ENCODE data around the gene RBM19. TPM values are rescaled to one million over a fixed set of nuclear protein-coding genes. Genes with fewer than 3 reads are reported as not detected.

Gene RBM19
- total and polyA plus RNA-seq, 2 donors (not counting 3 experiments of a cell fraction or from before 2014, with no cell fraction given): 13.2 to 34.4 TPM

GRCh38 chr12:113782873-113783272 lies 183.3 kb downstream of the RBM19 start:
- Histone ChIP-seq H3K27me3 (ENCODE audit: control insufficient read depth in 2 of 2, insufficient read depth in 2 of 2, low read length in 2 of 2) (peaks cover 3% of the 10 kb centered on the region in 2 experiments), H3K79me2 (ENCODE audit: control insufficient read depth, insufficient read depth, low read length) (no peaks in the 10 kb centered on the region), H3K4me1 (ENCODE audit: control insufficient read depth, extremely low read depth, insufficient read depth, low read length) (no peaks in the 10 kb centered on the region), H3K9me1 (replicated peaks; ENCODE audit: control insufficient read depth, extremely low read depth, insufficient read depth, low read length) (no peaks in the 10 kb centered on the region), H4K20me1 (replicated peaks; ENCODE audit: control insufficient read depth, extremely low read depth, insufficient read depth, low read length) (no peaks in the 10 kb centered on the region), H3K9me3 (replicated peaks; ENCODE audit: control insufficient read depth, insufficient read depth, low read length) (no peaks in the 10 kb centered on the region), H3K9ac (replicated peaks; ENCODE audit: extremely low read depth, insufficient read depth, low read length) (no peak overlapping the region), H3K27ac (ENCODE audit: insufficient read depth, low read depth, low read length) (no peak overlapping the region), H3K4me2 (ENCODE audit: insufficient read depth, low read length) (no peak overlapping the region), H3K4me3 (replicated peaks in 1 of 3; ENCODE audit: insufficient read depth in 1 of 3, low read depth in 1 of 3, low read length in 3 of 3) (no peak overlapping the region), H2AFZ (ENCODE audit: low read depth, low read length) (no peak overlapping the region), H3K36me3 (ENCODE audit: control insufficient read depth in 2 of 2, extremely low read depth in 1 of 2, insufficient read depth in 2 of 2, low read length in 2 of 2) (no peaks in the 10 kb centered on the region)
- DNase-seq (ENCODE audit: low read depth, low spot score) (no peak), FAIRE-seq (no peak)
- ChIA-PET POLR2A (no interaction called here), CTCF (interaction anchor here (0.7 kb wide), 1 partner anchor 321 kb away, joined by 4 read pairs; no protein-coding TSS in a partner anchor)
- intact Hi-C loops (cut with micrococcal nuclease) (no loop called here), dilution Hi-C loops (cut with MboI; ENCODE audit: extremely low pct_ligation_motif_present, low sequenced_read_pairs) (no loop called here)
- no TSS peak for BruUV-seq (replicated peaks)
- TF ChIP-seq MYC (IDR thresholded peaks at IDR 0.05; ENCODE audit: low read depth, low read length) (no peak), EZH2 (IDR thresholded peaks at IDR 0.05; ENCODE audit: borderline replicate concordance, low read depth, low read length, severe bottlenecking) (no peak), POLR2AphosphoS5 (IDR thresholded peaks at IDR 0.05; ENCODE audit: insufficient read depth, low read depth, low read length) (no peak), POLR2A (IDR thresholded peaks at IDR 0.05; ENCODE audit: low read depth, low read length) (no peak), MAX (IDR thresholded peaks at IDR 0.05; ENCODE audit: insufficient read depth, insufficient read length) (no peak), CTCF (IDR thresholded peaks at IDR 0.05; ENCODE audit: extremely low read depth in 1 of 2, insufficient read depth in 1 of 2, low read depth in 1 of 2, low read length in 2 of 2) (no peak)

All from endothelial cell of umbilical vein (primary cell).